ENCODE results near the gene ZNF799. TPM values are rescaled to one million over a fixed set of nuclear protein-coding genes. Genes with fewer than 3 reads are reported as not detected.
A peak's percentile ranks its signal among the peaks of the same experiment; 100 is the strongest.
"Not testable (repeated sequence)": the region's sequence is repeated elsewhere in the genome, so short reads cannot be mapped to it uniquely, and the experiment has no call there.

ZNF799 gene
- total and polyA plus RNA-seq, 4 donors = 3.6 to 9.8 (median 5.8) TPM

GRCh38 chr19:12365236-12366162 is 35.6 kb downstream of the ZNF799 start, which contains the start of gene ZNF442:
Gene ZNF442 (minus strand): TSS chr19:12365683. CDS start chr19:12363631, 2,052 bp downstream.
- 0 to 1% methylated on average over 51 of the region's 51 CpGs for WGBS, 2 donors
- peak within 1 kb of the TSS; percentile 70 for H3K4me3 ChIP-seq
- peaks cover 0 to 3% (median 0%) of the 10 kb centered on the region in 4 donors for H3K36me3 ChIP-seq (ENCODE audit: control insufficient read depth in 4 of 4, insufficient read depth in 4 of 4, low read length in 4 of 4)
- H3K9me3 ChIP-seq (ENCODE audit: control insufficient read depth in 4 of 4, insufficient read depth in 3 of 4, low read length in 3 of 4) = peaks cover 0 to 2% (median 0%) of the 10 kb centered on the region in 4 donors
- TF ChIP-seq CTCF (IDR thresholded peaks at IDR 0.05; ENCODE audit: control extremely low read depth, extremely low read depth) = peak; percentile 21
- ATAC-seq (ENCODE audit: insufficient read depth, low FRiP score) (peak; percentile 99), DNase-seq (peak; percentile 98 to 99 (median 99))
- peak within 1 kb of the TSS; percentile 71 to 84 for H3K9ac ChIP-seq (ENCODE audit: insufficient read depth in 1 of 2, low read length in 2 of 2)
- peaks cover 0 to 5% (median 3%) of the 10 kb centered on the region in 5 donors for H3K4me1 ChIP-seq (ENCODE audit: control insufficient read depth in 5 of 5, insufficient read depth in 5 of 5, low read length in 5 of 5)
- H3K27ac ChIP-seq (ENCODE audit: low read depth in 1 of 2, low read length in 1 of 2) = peak within 1 kb of the TSS; percentile 87 to 92
- H3K27me3 ChIP-seq (ENCODE audit: control insufficient read depth in 3 of 3, insufficient read depth in 3 of 3, low read length in 2 of 3) = no peaks in the 10 kb centered on the region

- DNase-seq = peak; percentile 14 to 71 (median 55)
- Histone ChIP-seq H3K4me3 (peak overlapping the region; percentile 70), H3K27me3 (ENCODE audit: control insufficient read depth in 3 of 3, insufficient read depth in 3 of 3, low read length in 2 of 3) (no peaks in the 10 kb centered on the region), H3K4me1 (ENCODE audit: control insufficient read depth in 5 of 5, insufficient read depth in 5 of 5, low read length in 5 of 5) (peaks cover 0 to 5% (median 3%) of the 10 kb centered on the region in 5 donors), H3K9ac (ENCODE audit: insufficient read depth in 1 of 2, low read length in 2 of 2) (peak overlapping the region; percentile 71 to 84), H3K27ac (ENCODE audit: low read depth in 1 of 2, low read length in 1 of 2) (peak overlapping the region; percentile 87 to 92), H3K9me3 (ENCODE audit: control insufficient read depth in 4 of 4, insufficient read depth in 3 of 4, low read length in 3 of 4) (peaks cover 0 to 2% (median 0%) of the 10 kb centered on the region in 4 donors), H3K36me3 (ENCODE audit: control insufficient read depth in 4 of 4, insufficient read depth in 4 of 4, low read length in 4 of 4) (peaks cover 0 to 3% (median 0%) of the 10 kb centered on the region in 4 donors)
- no peak for ATAC-seq (ENCODE audit: insufficient read depth, low FRiP score)
- TF ChIP-seq CTCF (IDR thresholded peaks at IDR 0.05; ENCODE audit: control extremely low read depth, extremely low read depth) = no peak
- WGBS, 2 donors = 5 to 8% methylated on average over 28 of the region's 28 CpGs
Measured at GRCh38 chr19:12364391-12365235, 36.5 kb downstream of the ZNF799 start.

GRCh38 chr19:12362236-12362635 is 38.8 kb downstream of the ZNF799 start:
- not testable (repeated sequence) for H3K9ac ChIP-seq (ENCODE audit: insufficient read depth in 1 of 2, low read length in 2 of 2); H3K4me3 ChIP-seq; DNase-seq; H3K27ac ChIP-seq (ENCODE audit: low read depth in 1 of 2, low read length in 1 of 2); H3K4me1 ChIP-seq (ENCODE audit: control insufficient read depth in 5 of 5, insufficient read depth in 5 of 5, low read length in 5 of 5); H3K36me3 ChIP-seq (ENCODE audit: control insufficient read depth in 4 of 4, insufficient read depth in 4 of 4, low read length in 4 of 4); ATAC-seq (ENCODE audit: insufficient read depth, low FRiP score); H3K27me3 ChIP-seq (ENCODE audit: control insufficient read depth in 3 of 3, insufficient read depth in 3 of 3, low read length in 2 of 3); H3K9me3 ChIP-seq (ENCODE audit: control insufficient read depth in 4 of 4, insufficient read depth in 3 of 4, low read length in 3 of 4)
- WGBS, 2 donors = 93 to 97% methylated on average over 22 to 30 of the region's 30 CpGs
